Transverse colon (tissue), 4 donors: ENCODE measurements around the gene MTFR2. TPM values are rescaled to one million over a fixed set of nuclear protein-coding genes. Genes with fewer than 3 reads are reported as not detected.

Source experiments
- DNase-seq: peaks from one replicate; pipeline ENCODE4 v3.0.0-alpha.2; 2019
- H3K27ac ChIP-seq, 4 donors: fragments of 200-600 bp; sonication (generic); 2 replicates each; pipeline ENCODE4 v1.5.1; 2016 to 2018; ENCODE audit warnings: inconsistent platforms in 4 of 4
- H3K27me3 ChIP-seq: fragments of 200-600 bp; sonication (generic); 2 replicates; pipeline ENCODE4 v1.5.1; 2017; ENCODE audit warnings: inconsistent platforms
- H3K36me3 ChIP-seq, 4 donors: fragments of 200-600 bp; sonication (generic); 2 replicates each; pipeline ENCODE4 v1.5.1; 2017 to 2019; ENCODE audit warnings: inconsistent platforms in 4 of 4
- H3K4me1 ChIP-seq, 4 donors: fragments of 200-600 bp; sonication (generic); 2 replicates each; pipeline ENCODE4 v1.5.1; 2017 to 2020; ENCODE audit warnings: inconsistent platforms in 4 of 4
- H3K4me3 ChIP-seq, 4 donors: fragments of 200-600 bp; sonication (generic); 1 replicate in 1 of 4; 2 replicates in 3 of 4; pipeline versions ENCODE4 v1.5.1 to v1.6.1; 2017 to 2019; ENCODE audit warnings: inconsistent platforms in 4 of 4
- H3K9me3 ChIP-seq, 2 donors: fragments of 200-600 bp; sonication (generic); 2 replicates each; pipeline ENCODE4 v1.5.1; 2017 to 2019; ENCODE audit warnings: inconsistent platforms in 2 of 2
- CTCF ChIP-seq, 5 experiments: fragments of 200-600 bp in 3 of 5; fragments of 450-650 bp in 2 of 5; sonication (generic) in 3 of 5; IDR thresholded peaks; 1 replicate in 2 of 5; 2 replicates in 3 of 5; pipeline ENCODE4 v1.5.1; 2016 to 2017; ENCODE audit warnings: antibody characterized with exemption in 5 of 5, inconsistent platforms in 3 of 5, mild to moderate bottlenecking in 2 of 5, moderate library complexity in 1 of 5
- EP300 ChIP-seq: sonication (generic); formaldehyde crosslinking; IDR thresholded peaks from one replicate; pipeline ENCODE4 v1.6.1; 2017; ENCODE audit warnings: antibody characterized with exemption, low read depth
- POLR2A ChIP-seq: fragments of 450-650 bp; IDR thresholded peaks from one replicate; pipeline ENCODE4 v1.6.1; 2016; ENCODE audit warnings: antibody characterized with exemption, mild to moderate bottlenecking, moderate library complexity
- POLR2AphosphoS5 ChIP-seq, 3 donors: sonication (generic); formaldehyde crosslinking; IDR thresholded peaks; one replicate each; pipeline ENCODE4 v1.6.1; 2016; ENCODE audit warnings: antibody characterized with exemption in 3 of 3
- WGBS, 2 donors: methylation state at CpG; one replicate each; pipeline ENCODE4 v1.1.5; 2018; ENCODE audit warnings: low coverage in 1 of 2; 5-methylcytosine and 5-hydroxymethylcytosine counted together
- in situ Hi-C, 4 donors: fragments of 200-750 bp; cut with MboI; loops; one replicate each; pipeline versions ENCODE4 v1.15.0 to v1.15.1; 2017; ENCODE audit warnings: low sequenced_read_pairs in 3 of 4, low pct_ligation_motif_present in 1 of 4, low pct_unique_long_range_greater_than_20kb in 1 of 4
- intact Hi-C: fragments of 100-400 bp; cut with DNase I; formaldehyde crosslinking; loops from one replicate; pipeline ENCODE4 v1.15.1; 2023; ENCODE audit warnings: low total_unique reads
- total RNA-seq, 4 donors: library from RNA; depleted of rRNA; stranded (reverse); fragments of >200 nt; gene quantifications; one replicate each; pipeline ENCODE4 v1.1.0, GENCODE V29; 2016

MTFR2 gene
- total RNA-seq, 4 donors from 2014 or later: 0.68 to 5.8 (median 1.4) TPM; not detected in 1

- peak overlapping the region; percentile 67 to 86 (median 76) for H3K4me3 ChIP-seq
- H3K27ac ChIP-seq: peak overlapping the region; percentile 98 to 99 (median 99)
- H3K9me3 ChIP-seq: no peaks in the 10 kb centered on the region
- in situ Hi-C loops (loop anchor here in 1 of 4 donors (25.0 kb wide), 1 partner anchor 498 kb away; the partner anchor contains the start of gene MAP3K5), intact Hi-C loops (loop anchor here (5.0 kb wide), 1 partner anchor 933 kb away; no protein-coding TSS in a partner anchor)
- DNase-seq: peak; percentile 94
- no peaks in the 10 kb centered on the region for H3K27me3 ChIP-seq
- H3K4me1 ChIP-seq: peaks cover 19 to 53% (median 45%) of the 10 kb centered on the region in 4 donors
- no peaks in the 10 kb centered on the region for H3K36me3 ChIP-seq
- TF ChIP-seq POLR2A (no peak), EP300 (no peak), CTCF (IDR thresholded peaks at IDR 0.05) (peak in 3 of 5 experiments; percentile 14 to 24 (median 19)), POLR2AphosphoS5 (IDR thresholded peaks at IDR 0.05) (no peak)
- 1 to 2% methylated on average over 9 to 34 of the region's 34 CpGs for whole genome bisulfite sequencing, 2 donors
Observed at GRCh38 chr6:136289327-136289578, 39.1 kb upstream of the MTFR2 start.

GRCh38 chr6:136288566-136289326 lies 38.6 kb upstream of the MTFR2 start:
- Histone ChIP-seq H3K4me3 (peak overlapping the region; percentile 67 to 86 (median 76)), H3K36me3 (no peaks in the 10 kb centered on the region), H3K4me1 (peaks cover 19 to 58% (median 49%) of the 10 kb centered on the region in 4 donors), H3K9me3 (no peaks in the 10 kb centered on the region), H3K27me3 (no peaks in the 10 kb centered on the region), H3K27ac (peak overlapping the region; percentile 98 to 99 (median 99))
- WGBS, 2 donors: 0 to 1% methylated on average over 11 to 34 of the region's 34 CpGs
- peak; percentile 83 for DNase-seq
- in situ Hi-C loops (loop anchor here in 1 of 4 donors (25.0 kb wide), 1 partner anchor 499 kb away; the partner anchor contains the start of gene MAP3K5), intact Hi-C loops (loop anchor here (5.0 kb wide), 1 partner anchor 934 kb away; no protein-coding TSS in a partner anchor)
- TF ChIP-seq CTCF (IDR thresholded peaks at IDR 0.05): peak in 4 of 5 experiments; percentile 34 to 80 (median 57)
- no peak for TF ChIP-seq EP300
- TF ChIP-seq POLR2AphosphoS5 (IDR thresholded peaks at IDR 0.05): peak; percentile 2 to 57 (median 37)

GRCh38 chr6:136284909-136285308 lies 34.8 kb upstream of the MTFR2 start:
- intact Hi-C loops (loop anchor here (5.0 kb wide), 1 partner anchor 937 kb away; no protein-coding TSS in a partner anchor), in situ Hi-C loops (loop anchor here in 1 of 4 donors (25.0 kb wide), 1 partner anchor 502 kb away; the partner anchor contains the start of gene MAP3K5)
- H3K27me3 ChIP-seq: no peaks in the 10 kb centered on the region
- no peaks in the 10 kb centered on the region for H3K36me3 ChIP-seq
- no peak for TF ChIP-seq POLR2A
- TF ChIP-seq POLR2AphosphoS5 (IDR thresholded peaks at IDR 0.05): no peak
- TF ChIP-seq CTCF (IDR thresholded peaks at IDR 0.05): no peak
- no peak for TF ChIP-seq EP300
- peak overlapping the region in 1 of 4 donors; percentile 38 for H3K27ac ChIP-seq
- no peaks in the 10 kb centered on the region for H3K9me3 ChIP-seq
- DNase-seq: no peak
- peaks cover 32 to 85% (median 74%) of the 10 kb centered on the region in 4 donors for H3K4me1 ChIP-seq
- no peak overlapping the region for H3K4me3 ChIP-seq
- 13 to 14% methylated on average over 2 of the region's 2 CpGs for WGBS, 2 donors

GRCh38 chr6:136282906-136283305 lies 32.8 kb upstream of the MTFR2 start:
- peaks cover 30 to 88% (median 72%) of the 10 kb centered on the region in 4 donors for H3K4me1 ChIP-seq
- H3K27ac ChIP-seq: no peak overlapping the region
- no peaks in the 10 kb centered on the region for H3K9me3 ChIP-seq
- in situ Hi-C loops: loop anchor here in 1 of 4 donors (25.0 kb wide), 1 partner anchor 504 kb away; the partner anchor contains the start of gene MAP3K5
- TF ChIP-seq POLR2A (no peak), POLR2AphosphoS5 (IDR thresholded peaks at IDR 0.05) (no peak), CTCF (IDR thresholded peaks at IDR 0.05) (no peak), EP300 (no peak)
- intact Hi-C loops: no loop called here
- WGBS, 2 donors: 69 to 77% methylated on average over 3 to 4 of the region's 4 CpGs
- no peaks in the 10 kb centered on the region for H3K27me3 ChIP-seq
- DNase-seq: no peak
- peaks cover 0 to 12% (median 0%) of the 10 kb centered on the region in 4 donors for H3K36me3 ChIP-seq
- no peak overlapping the region for H3K4me3 ChIP-seq
